IPS-NIHi7 (cell line): ENCODE data around the gene CHST8.
"Not testable (repeated sequence)": the region's sequence is repeated elsewhere in the genome, so short reads cannot be mapped to it uniquely, and the experiment has no call there.

Experiments
- DNase-seq: peaks from one replicate; pipeline ENCODE4 v3.0.0; 2012; ENCODE audit warnings: mixed read lengths; ENCODE audit errors: extremely low spot score

CHST8 gene

GRCh38 chr19:33641956-33642498 lies 20.3 kb downstream of the CHST8 start:
- no peak for DNase-seq

- no peak for DNase-seq
Observed at GRCh38 chr19:33644284-33644836, 22.6 kb downstream of the CHST8 start.

GRCh38 chr19:33646306-33646705 lies 24.6 kb downstream of the CHST8 start:
- DNase-seq = no peak

GRCh38 chr19:33647146-33647545 lies 25.4 kb downstream of the CHST8 start:
- DNase-seq = no peak

DNA sequence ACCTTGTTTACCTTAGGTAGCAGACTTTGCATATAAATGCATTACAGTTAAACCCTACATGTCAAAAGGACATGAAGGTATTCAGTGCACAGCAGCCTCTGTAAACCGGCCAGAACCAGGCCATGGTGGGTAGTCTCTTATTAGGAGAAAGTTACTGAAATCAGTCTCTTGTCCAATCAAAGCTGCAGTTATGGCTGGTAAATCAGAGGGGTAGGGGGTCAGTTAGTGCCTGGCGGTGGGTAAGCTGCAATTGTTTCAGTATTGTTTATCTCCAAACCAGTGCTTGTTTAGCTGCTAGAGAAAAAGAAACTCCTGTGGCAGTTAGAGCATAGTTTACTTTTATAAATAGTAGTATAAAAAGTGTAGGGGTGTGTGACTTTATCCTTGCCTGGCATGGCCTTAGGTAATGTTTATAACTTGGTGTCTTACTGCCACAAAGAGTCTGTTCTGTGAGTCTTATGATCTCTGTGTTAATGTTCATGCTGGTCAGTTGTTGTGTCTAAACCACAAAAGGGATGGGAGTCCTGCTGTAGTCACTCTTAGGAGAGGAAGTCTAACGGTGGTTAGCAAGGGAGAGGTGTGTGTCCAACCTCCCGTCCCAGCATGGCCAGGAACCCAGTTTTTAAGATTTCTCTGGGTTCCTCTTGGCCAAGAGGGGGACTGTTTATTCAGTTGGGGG lies 28.0 kb downstream of the CHST8 start:
- DNase-seq = no peak

GRCh38 chr19:33653684-33654083 lies 31.9 kb downstream of the CHST8 start:
- DNase-seq = no peak

DNA sequence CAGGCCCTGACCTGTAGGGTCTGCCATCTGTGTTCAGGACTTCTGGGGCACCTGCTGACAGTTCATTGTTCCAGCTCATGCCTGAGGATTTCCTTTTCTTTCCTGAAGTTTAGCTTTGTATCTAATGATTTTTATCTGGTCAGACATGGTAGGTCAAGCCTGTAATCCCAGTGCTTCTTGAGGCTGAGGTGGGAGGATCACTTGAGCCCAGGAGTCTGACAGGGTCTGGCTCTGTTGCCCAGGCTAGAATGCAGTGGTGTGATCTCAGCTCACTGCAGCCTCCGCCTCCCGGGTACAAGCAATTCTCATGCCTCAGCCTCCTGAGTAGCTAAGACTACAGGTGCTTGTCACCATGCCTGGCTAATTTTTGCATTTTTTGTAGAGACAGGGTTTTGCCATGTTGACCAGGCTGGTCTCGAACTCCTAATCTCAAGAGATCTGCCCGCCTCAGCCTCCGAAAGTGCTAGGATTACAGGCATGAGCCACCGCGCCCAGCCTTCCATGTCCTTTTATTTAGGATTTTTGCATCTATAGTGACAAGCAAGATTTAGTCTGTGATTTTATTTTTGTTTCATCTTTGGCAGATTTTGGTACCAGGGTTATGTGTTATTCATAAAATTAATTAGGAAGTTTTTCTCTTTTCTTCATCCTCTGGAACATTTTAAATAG lies 33.2 kb downstream of the CHST8 start:
- DNase-seq = no peak

DNA sequence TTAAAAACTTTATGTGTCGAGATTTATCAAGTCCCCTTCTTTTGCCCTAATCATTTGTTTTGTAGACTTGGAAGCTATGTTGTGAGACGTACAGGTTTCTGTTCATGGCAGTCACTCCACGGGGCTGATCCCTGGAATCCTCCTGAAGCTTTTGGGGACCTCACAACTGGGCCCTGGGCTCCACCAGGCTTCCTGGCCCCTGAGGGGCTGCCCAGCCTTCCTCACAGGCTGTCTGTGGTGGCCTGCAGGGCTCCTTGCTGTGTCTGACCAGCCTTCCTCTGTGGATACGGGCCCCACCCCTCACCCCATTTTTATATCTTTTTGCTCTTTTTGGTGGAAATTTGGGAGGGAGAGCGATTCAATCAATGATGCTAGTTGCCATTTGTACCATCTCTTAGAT lies 38.1 kb downstream of the CHST8 start:
- no peak for DNase-seq

GRCh38 chr19:33660410-33661124 lies 38.8 kb downstream of the CHST8 start:
- no peak for DNase-seq

DNA sequence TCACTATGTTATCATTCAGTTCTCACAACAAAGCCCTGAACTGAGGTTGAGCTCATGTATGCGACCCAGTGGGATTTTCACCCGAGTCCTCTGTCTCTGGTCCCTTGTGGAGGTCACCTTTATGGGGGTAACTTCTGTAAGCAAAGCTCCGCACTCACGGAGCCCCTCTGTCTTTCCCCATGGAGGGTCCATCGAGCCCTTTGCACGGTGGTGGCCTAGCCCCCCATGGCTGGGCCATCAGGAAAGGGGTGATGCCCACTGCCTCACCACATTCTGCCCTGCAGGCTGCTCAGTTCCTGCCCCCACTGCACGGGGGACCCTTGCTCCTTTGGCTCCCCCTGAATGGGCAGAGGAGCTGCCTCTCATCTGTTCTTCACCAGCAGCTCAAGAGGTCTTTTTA lies 39.6 kb downstream of the CHST8 start:
- no peak for DNase-seq

- DNase-seq = no peak
Observed at GRCh38 chr19:33662391-33663092, 40.8 kb downstream of the CHST8 start.

DNA sequence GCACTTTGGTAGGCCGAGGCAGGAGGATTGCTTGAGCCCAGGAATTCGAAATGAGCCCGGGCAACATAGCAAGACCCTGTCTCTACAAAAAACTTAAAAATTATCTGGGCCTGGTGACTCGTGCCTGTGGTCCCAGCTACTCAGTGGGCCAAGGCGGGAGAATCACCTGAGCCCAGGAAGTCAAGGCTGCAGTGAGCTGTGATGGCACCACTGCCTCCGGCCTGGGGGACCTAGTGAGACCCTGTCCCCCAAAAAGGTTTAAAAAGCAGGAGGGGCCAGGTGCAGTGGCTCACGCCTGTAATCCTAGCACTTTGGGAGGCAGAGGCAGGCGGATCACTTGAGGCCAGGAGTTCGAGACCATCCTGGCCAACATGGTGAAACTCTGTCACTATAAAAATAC lies 41.6 kb downstream of the CHST8 start:
- DNase-seq = not testable (repeated sequence)

DNA sequence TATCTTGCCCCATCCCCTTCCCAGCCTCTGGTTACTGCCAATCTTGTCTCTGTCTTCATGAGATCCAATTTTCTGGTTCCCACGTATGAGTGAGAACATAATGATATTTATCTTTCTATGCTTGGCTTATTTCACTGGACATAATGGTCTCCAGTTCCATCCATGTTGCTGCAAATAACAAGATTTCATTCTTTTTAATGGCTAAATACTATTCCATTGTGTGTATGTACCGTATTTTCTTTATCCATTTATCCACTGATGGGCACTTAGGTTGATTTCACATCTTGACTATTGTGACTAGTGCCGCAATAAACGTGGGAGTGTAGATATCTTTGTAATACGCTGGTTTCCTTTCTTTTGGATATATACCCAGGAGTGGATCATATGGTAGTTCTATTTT lies 43.0 kb downstream of the CHST8 start:
- no peak for DNase-seq

- no peak for DNase-seq
Observed at GRCh38 chr19:33665776-33666595, 44.2 kb downstream of the CHST8 start.

GRCh38 chr19:33667141-33667650 lies 45.4 kb downstream of the CHST8 start:
- DNase-seq = no peak

DNA sequence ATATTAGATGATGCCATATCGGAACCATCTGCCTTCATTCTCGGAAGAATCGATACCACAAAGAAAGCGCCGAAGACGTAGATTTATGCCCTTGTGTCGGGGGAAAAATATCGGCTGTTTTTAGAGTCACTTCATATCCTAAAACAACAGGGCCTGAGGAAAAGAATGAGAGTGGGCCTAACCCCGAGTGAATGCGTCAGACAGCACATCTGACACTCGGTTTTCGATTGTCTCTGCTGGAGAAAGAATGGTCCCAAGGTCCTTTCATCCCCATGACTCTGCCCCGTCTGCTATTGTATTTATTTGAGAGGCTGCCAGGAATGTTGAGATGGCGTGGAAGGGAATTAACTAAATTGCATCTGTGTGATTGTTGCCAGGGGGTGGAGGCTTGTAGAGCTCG lies 46.1 kb downstream of the CHST8 start:
- no peak for DNase-seq

- DNase-seq = no peak
Observed at GRCh38 chr19:33668968-33669367, 47.2 kb downstream of the CHST8 start.

DNA sequence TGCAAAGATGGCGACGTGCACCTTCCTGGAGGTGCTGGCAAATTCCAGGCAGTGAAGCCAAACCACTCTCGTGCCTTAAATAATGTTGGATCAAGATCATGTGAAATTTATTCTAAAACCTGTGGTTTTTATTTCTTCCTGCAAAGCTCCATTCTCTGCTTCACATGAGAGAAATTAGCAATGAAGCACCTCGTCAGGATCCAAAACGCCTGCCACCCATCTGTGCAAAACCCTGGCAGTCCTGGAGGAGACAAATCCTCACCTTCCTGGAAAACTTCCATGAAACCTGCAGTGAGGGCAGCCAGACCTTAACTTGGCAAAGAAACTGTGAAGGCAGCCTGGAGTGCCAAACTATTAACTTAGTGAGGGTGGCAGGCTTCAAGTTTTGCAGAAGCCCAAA lies 47.6 kb downstream of the CHST8 start:
- DNase-seq = no peak

- no peak for DNase-seq
Observed at GRCh38 chr19:33670398-33670797, 48.6 kb downstream of the CHST8 start.

DNA sequence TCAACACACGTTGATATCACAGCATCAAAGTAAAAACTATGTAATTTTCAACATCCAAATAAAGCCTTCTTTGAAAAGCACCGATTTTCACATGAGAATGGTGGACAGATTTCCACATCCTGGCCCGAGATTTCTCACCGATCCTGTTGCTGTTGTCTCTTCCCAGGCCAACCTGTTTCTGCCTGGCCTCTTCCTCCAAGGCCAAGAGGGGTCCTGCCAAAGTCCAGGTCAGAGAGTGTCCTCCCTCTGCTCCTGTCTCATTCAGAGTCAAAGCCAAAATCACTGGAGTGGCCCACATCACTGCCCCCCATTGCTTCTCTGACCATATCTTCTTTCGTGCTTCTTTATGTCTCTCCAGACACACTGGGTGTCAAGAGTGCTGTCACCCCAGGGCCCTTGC lies 49.5 kb downstream of the CHST8 start:
- peak; percentile 8 for DNase-seq
